Gastroesophageal sphincter (tissue), 4 donors: ENCODE data around the gene GRK4. TPM values are rescaled to one million over a fixed set of nuclear protein-coding genes. Genes with fewer than 3 reads are reported as not detected.

Experiments used
- ATAC-seq: fragments of 150-250 bp; one replicate; pipeline ENCODE4 v1.9.1; 2016; ENCODE audit warnings: mild to moderate bottlenecking, moderate library complexity
- H3K27ac ChIP-seq, 4 donors: fragments of 200-600 bp; sonication (generic) in 3 of 4; 1 replicate in 3 of 4; 2 replicates in 1 of 4; pipeline ENCODE4 v1.5.1; 2016 to 2019
- H3K27me3 ChIP-seq: fragments of 200-600 bp; sonication (generic); one replicate; pipeline ENCODE4 v1.5.1; 2019
- H3K36me3 ChIP-seq, 2 donors: fragments of 200-600 bp; sonication (generic); one replicate each; pipeline ENCODE4 v1.5.1; 2019; ENCODE audit warnings: control low read depth in 1 of 2
- H3K4me1 ChIP-seq, 3 donors: fragments of 200-600 bp; sonication (generic); 1 replicate in 2 of 3; 2 replicates in 1 of 3; pipeline ENCODE4 v1.5.1; 2016 to 2019; ENCODE audit warnings: control low read depth in 2 of 3
- H3K4me3 ChIP-seq, 2 donors: fragments of 200-600 bp; sonication (generic); one replicate each; pipeline ENCODE4 v1.5.1; 2019; ENCODE audit warnings: mild to moderate bottlenecking in 1 of 2, moderate library complexity in 1 of 2
- H3K9me3 ChIP-seq, 3 donors: fragments of 200-600 bp; sonication (generic); one replicate each; pipeline ENCODE4 v1.5.1; 2017 to 2019; ENCODE audit warnings: control low read depth in 2 of 3
- EP300 ChIP-seq: sonication (generic); formaldehyde crosslinking; IDR thresholded peaks from one replicate; pipeline ENCODE4 v1.6.1; 2017; ENCODE audit warnings: antibody characterized with exemption, mild to moderate bottlenecking
- POLR2A ChIP-seq, 2 donors: fragments of 450-650 bp; IDR thresholded peaks; one replicate each; pipeline ENCODE4 v1.6.1; 2017; ENCODE audit warnings: antibody characterized with exemption in 2 of 2, mild to moderate bottlenecking in 2 of 2, moderate library complexity in 1 of 2
- POLR2AphosphoS5 ChIP-seq: sonication (generic); formaldehyde crosslinking; IDR thresholded peaks from one replicate; pipeline ENCODE4 v1.6.1; 2017; ENCODE audit warnings: antibody characterized with exemption
- WGBS, 2 donors: methylation state at CpG; one replicate each; pipeline ENCODE4 v1.1.5; 2018; ENCODE audit warnings: low coverage in 1 of 2; 5-methylcytosine and 5-hydroxymethylcytosine counted together
- total RNA-seq, 4 donors: library from RNA; depleted of rRNA; stranded (reverse); fragments of >200 nt; gene quantifications; one replicate each; pipeline ENCODE4 v1.1.0, GENCODE V29; 2016
- TF ChIP-seq, protein P1 (sequence below), 4 experiments: fragments of 200-600 bp in 2 of 4; fragments of 450-650 bp in 2 of 4; sonication (generic) in 1 of 4; IDR thresholded peaks; one replicate each; pipeline ENCODE4 v1.5.1; 2017 to 2019; ENCODE audit warnings: antibody characterized with exemption in 4 of 4, mild to moderate bottlenecking in 2 of 4, moderate library complexity in 2 of 4

Gene GRK4
- total RNA-seq, 4 donors from 2014 or later: 4.2 to 9.5 (median 6.2) TPM

DNA sequence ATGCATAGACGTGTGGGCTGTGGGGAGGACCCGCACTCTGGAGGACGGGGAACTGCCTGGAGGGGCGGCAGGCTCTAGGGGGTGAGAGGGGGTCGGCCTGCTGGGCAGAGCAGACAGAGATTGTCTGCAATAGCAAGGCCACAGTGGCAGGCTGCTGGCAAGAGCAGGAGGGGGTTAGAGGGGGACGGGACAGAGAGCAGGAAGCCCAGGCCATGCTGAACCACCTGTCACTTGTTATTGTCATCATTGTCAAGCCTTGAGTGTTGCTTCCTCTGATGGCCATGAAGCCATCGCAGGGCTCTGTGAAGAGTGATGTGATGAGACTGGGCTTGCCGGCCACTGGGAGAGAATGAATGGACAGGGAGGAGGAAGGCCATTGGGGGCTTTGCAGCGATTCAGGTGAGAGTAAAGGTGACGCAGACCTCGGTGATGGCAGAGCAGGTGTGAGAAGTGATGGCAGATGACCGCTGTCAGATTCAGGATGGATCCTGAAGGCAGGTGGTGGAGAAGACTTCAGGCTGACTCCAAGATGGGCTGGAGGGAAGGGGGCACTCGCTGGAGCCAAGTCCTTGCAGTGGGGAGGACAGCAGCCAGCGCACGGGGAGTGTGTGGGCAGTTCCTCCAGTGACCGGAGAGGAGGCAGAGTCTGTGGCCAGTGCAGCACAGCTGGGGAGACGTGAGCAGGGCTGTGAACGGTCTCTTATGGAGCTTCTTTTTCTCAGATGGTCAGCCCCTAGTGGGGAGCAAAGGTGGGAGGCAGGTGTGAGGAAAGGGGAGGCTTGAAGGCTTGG is 67.4 kb downstream of the GRK4 start:
- Histone ChIP-seq H3K27me3 (no peaks in the 10 kb centered on the region), H3K4me3 (no peak overlapping the region), H3K4me1 (no peaks in the 10 kb centered on the region), H3K9me3 (no peaks in the 10 kb centered on the region), H3K36me3 (no peaks in the 10 kb centered on the region), H3K27ac (no peak overlapping the region)
- no peak for ATAC-seq
- TF ChIP-seq POLR2AphosphoS5 (no peak), POLR2A (IDR thresholded peaks at IDR 0.05) (no peak), EP300 (no peak)
- TF ChIP-seq, protein P1, sequence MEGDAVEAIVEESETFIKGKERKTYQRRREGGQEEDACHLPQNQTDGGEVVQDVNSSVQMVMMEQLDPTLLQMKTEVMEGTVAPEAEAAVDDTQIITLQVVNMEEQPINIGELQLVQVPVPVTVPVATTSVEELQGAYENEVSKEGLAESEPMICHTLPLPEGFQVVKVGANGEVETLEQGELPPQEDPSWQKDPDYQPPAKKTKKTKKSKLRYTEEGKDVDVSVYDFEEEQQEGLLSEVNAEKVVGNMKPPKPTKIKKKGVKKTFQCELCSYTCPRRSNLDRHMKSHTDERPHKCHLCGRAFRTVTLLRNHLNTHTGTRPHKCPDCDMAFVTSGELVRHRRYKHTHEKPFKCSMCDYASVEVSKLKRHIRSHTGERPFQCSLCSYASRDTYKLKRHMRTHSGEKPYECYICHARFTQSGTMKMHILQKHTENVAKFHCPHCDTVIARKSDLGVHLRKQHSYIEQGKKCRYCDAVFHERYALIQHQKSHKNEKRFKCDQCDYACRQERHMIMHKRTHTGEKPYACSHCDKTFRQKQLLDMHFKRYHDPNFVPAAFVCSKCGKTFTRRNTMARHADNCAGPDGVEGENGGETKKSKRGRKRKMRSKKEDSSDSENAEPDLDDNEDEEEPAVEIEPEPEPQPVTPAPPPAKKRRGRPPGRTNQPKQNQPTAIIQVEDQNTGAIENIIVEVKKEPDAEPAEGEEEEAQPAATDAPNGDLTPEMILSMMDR (IDR thresholded peaks at IDR 0.05): no peak
- 72 to 84% methylated on average over 7 to 16 of the region's 18 CpGs for WGBS, 2 donors

DNA sequence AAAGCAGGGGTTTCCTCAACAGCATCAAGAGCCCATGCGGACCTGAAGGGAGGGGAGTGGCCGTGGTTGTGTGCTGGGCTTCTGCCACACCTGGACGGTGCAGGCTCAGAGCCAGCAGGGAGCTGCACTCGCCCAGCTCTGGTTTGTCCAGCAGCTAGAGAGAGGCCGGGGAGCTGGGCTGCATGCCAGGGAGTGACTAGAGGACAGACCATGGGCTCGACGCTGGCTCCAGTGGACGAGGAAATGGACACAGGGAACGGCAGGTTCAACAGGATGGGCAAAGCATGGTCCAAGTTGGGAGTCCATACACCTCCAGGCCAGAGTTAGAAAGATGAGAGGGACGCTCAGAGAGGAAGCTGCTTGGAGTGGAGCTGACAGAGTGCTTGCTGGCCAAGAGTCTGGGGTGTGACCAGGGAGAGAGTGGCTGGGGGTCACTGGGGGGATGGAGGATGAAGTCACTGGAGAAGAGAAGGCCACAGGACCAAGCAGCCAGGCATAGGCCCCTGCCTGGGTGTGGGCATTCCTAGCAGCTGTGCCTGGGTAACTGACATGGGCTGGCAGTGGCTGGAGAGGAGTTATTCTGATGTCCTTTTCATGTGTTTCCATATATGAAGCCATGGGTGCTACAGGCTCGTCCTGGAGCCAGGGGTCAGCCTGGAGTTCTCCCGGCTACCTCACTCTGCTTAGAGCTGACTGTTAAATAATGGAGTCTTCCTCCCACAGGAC is 68.1 kb downstream of the GRK4 start:
- Histone ChIP-seq H3K4me1 (no peaks in the 10 kb centered on the region), H3K27me3 (no peaks in the 10 kb centered on the region), H3K27ac (no peak overlapping the region), H3K36me3 (no peaks in the 10 kb centered on the region), H3K4me3 (no peak overlapping the region), H3K9me3 (no peaks in the 10 kb centered on the region)
- WGBS, 2 donors: 48 to 100% methylated on average over 1 to 11 of the region's 12 CpGs
- ATAC-seq: no peak
- TF ChIP-seq EP300: no peak
- TF ChIP-seq POLR2A (IDR thresholded peaks at IDR 0.05): no peak
- TF ChIP-seq, protein P1 (IDR thresholded peaks at IDR 0.05): no peak
- no peak for TF ChIP-seq POLR2AphosphoS5

DNA sequence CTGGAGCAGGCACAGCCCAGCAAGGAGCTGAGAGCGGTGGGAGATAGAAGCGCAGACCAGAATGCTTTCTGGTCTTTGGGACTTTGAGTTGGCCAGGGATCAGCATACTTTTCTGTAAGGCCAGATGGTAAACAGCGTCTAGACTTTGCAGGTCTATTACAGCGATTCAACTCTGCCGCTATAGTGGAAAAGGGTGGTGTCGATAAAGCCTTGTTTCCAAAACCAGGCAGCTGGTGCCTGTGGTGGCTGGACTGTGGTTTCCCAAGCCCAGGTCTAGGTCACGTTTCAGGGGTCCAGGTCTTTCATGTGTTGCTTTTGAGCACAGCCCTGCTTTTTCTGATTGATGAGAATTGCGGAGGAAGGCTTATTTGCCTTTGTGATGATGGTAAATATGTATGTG is 70.9 kb downstream of the GRK4 start:
- TF ChIP-seq, protein P1 (IDR thresholded peaks at IDR 0.05): no peak
- TF ChIP-seq EP300: no peak
- no peak for TF ChIP-seq POLR2A (IDR thresholded peaks at IDR 0.05)
- TF ChIP-seq POLR2AphosphoS5: no peak
- no peaks in the 10 kb centered on the region for H3K27me3 ChIP-seq
- no peak overlapping the region for H3K4me3 ChIP-seq
- no peaks in the 10 kb centered on the region for H3K36me3 ChIP-seq
- no peaks in the 10 kb centered on the region for H3K9me3 ChIP-seq
- no peak overlapping the region for H3K27ac ChIP-seq
- no peak for ATAC-seq
- peaks cover 0 to 21% (median 0%) of the 10 kb centered on the region in 3 donors for H3K4me1 ChIP-seq
- WGBS, 2 donors: 89 to 94% methylated on average over 5 to 6 of the region's 8 CpGs

DNA sequence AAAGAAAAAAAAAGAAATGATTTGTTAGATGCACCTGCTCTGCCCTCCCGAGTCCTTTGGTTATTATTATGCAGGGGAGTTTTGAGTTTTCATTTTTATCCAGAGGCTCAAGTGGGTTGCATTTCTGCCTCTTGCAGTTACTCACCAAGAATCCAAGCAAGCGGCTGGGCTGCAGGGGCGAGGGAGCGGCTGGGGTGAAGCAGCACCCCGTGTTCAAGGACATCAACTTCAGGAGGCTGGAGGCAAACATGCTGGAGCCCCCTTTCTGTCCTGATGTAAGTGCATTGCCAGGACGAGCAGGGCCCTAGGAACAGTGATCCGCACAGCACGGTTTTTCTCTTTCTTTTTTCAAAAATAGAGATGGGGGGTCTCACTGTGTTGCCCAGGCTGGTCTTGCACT is 71.9 kb downstream of the GRK4 start:
- H3K27ac ChIP-seq: no peak overlapping the region
- no peak for ATAC-seq
- TF ChIP-seq, protein P1 (IDR thresholded peaks at IDR 0.05): no peak
- no peak for TF ChIP-seq POLR2A (IDR thresholded peaks at IDR 0.05)
- no peak for TF ChIP-seq EP300
- no peak for TF ChIP-seq POLR2AphosphoS5
- no peak overlapping the region for H3K4me3 ChIP-seq
- H3K4me1 ChIP-seq: peaks cover 0 to 21% (median 0%) of the 10 kb centered on the region in 3 donors
- no peaks in the 10 kb centered on the region for H3K9me3 ChIP-seq
- H3K27me3 ChIP-seq: no peaks in the 10 kb centered on the region
- no peaks in the 10 kb centered on the region for H3K36me3 ChIP-seq
- 77 to 83% methylated on average over 5 to 6 of the region's 8 CpGs for WGBS, 2 donors
